HG02885 (cell line): Measurements from ENCODE around the gene CRTC3.
A peak's percentile ranks its signal among the peaks of the same experiment; 100 is the strongest.
"Not testable (repeated sequence)": the region's sequence is repeated elsewhere in the genome, so short reads cannot be mapped to it uniquely, and the experiment has no call there.

ENCODE experiments used
- ATAC-seq: cut with Tn5 transposase; IDR thresholded peaks from one replicate; pipeline ENCODE4 v1.9.1; 2021; ENCODE audit warnings: mild to moderate bottlenecking; ENCODE audit not compliant: unreplicated experiment, poor library complexity

Gene CRTC3

GRCh38 chr15:90529371-90530249 lies at the start of gene CRTC3:
CRTC3 (plus strand) TSS chr15:90529923; CDS start chr15:90530072, 149 bp downstream.
- peak; percentile 84 for ATAC-seq

GRCh38 chr15:90481023-90481422 lies 48.7 kb upstream of the CRTC3 start:
- no peak for ATAC-seq

- no peak for ATAC-seq
Measured at GRCh38 chr15:90482124-90483011, 47.4 kb upstream of the CRTC3 start.

- ATAC-seq: no peak
Measured at GRCh38 chr15:90483012-90483307, 46.8 kb upstream of the CRTC3 start.

GRCh38 chr15:90483637-90484036 lies 46.1 kb upstream of the CRTC3 start:
- ATAC-seq: no peak

- ATAC-seq: no peak
Measured at GRCh38 chr15:90487186-90487585, 42.5 kb upstream of the CRTC3 start.

- ATAC-seq: no peak
Measured at GRCh38 chr15:90489514-90489913, 40.2 kb upstream of the CRTC3 start.

- ATAC-seq: no peak
Measured at GRCh38 chr15:90489944-90490343, 39.8 kb upstream of the CRTC3 start.

GRCh38 chr15:90493647-90494046 lies 36.1 kb upstream of the CRTC3 start:
- ATAC-seq: no peak

GRCh38 chr15:90495067-90495466 lies 34.7 kb upstream of the CRTC3 start:
- no peak for ATAC-seq

- ATAC-seq: no peak
Measured at GRCh38 chr15:90496791-90497190, 32.9 kb upstream of the CRTC3 start.

GRCh38 chr15:90497376-90497775 lies 32.3 kb upstream of the CRTC3 start:
- no peak for ATAC-seq

GRCh38 chr15:90497912-90498311 lies 31.8 kb upstream of the CRTC3 start:
- no peak for ATAC-seq

- no peak for ATAC-seq
Measured at GRCh38 chr15:90500171-90500570, 29.6 kb upstream of the CRTC3 start.

GRCh38 chr15:90501898-90502297 lies 27.8 kb upstream of the CRTC3 start:
- no peak for ATAC-seq

- not testable (repeated sequence) for ATAC-seq
Measured at GRCh38 chr15:90510781-90511180, 18.9 kb upstream of the CRTC3 start.

GRCh38 chr15:90511211-90511618 lies 18.5 kb upstream of the CRTC3 start:
- not testable (repeated sequence) for ATAC-seq

GRCh38 chr15:90512276-90512675 lies 17.4 kb upstream of the CRTC3 start:
- ATAC-seq: no peak

- ATAC-seq: no peak
Measured at GRCh38 chr15:90512981-90513380, 16.7 kb upstream of the CRTC3 start.

GRCh38 chr15:90513448-90513847 lies 16.3 kb upstream of the CRTC3 start:
- no peak for ATAC-seq

- ATAC-seq: not testable (repeated sequence)
Measured at GRCh38 chr15:90513893-90514292, 15.8 kb upstream of the CRTC3 start.
